ENCODE data around the gene SERPINE3. TPM values are rescaled to one million over a fixed set of nuclear protein-coding genes. Genes with fewer than 3 reads are reported as not detected.

The SERPINE3 gene
- total RNA-seq, 1 donor from 2014 or later, result 0.47 TPM

- peaks cover 29% of the 10 kb centered on the region for H3K4me1 ChIP-seq
- H3K4me3 ChIP-seq, result no peak overlapping the region
- Mint-ChIP-seq H3K4me3 (no peak overlapping the region), H3K36me3 (peaks cover 1% of the 10 kb centered on the region), H3K27me3 (ENCODE audit: insufficient read depth, low read depth) (no peaks in the 10 kb centered on the region), H3K27ac (no peak overlapping the region), H3K9me3 (no peaks in the 10 kb centered on the region), H3K4me1 (no peaks in the 10 kb centered on the region)
- H3K79me2 ChIP-seq (ENCODE audit: low read depth), result no peaks in the 10 kb centered on the region
- peaks cover 11% of the 10 kb centered on the region for H3K36me3 ChIP-seq
- peaks cover 5% of the 10 kb centered on the region for H3K9me3 ChIP-seq (ENCODE audit: low read depth)
- no peaks in the 10 kb centered on the region for H3K27me3 ChIP-seq
- H4K20me1 ChIP-seq (ENCODE audit: low read depth), result no peaks in the 10 kb centered on the region
- no peak overlapping the region for H2AFZ ChIP-seq (replicated peaks)
- no peak overlapping the region for H3K4me2 ChIP-seq
- peaks cover 34% of the 10 kb centered on the region for H3F3A ChIP-seq (ENCODE audit: low read depth)
- no peak for DNase-seq (ENCODE audit: low spot score)
- no peak overlapping the region for H3K9ac ChIP-seq
- H3K27ac ChIP-seq, result no peak overlapping the region
- TF ChIP-seq EZH2phosphoT487 (IDR thresholded peaks at IDR 0.05) (no peak), CTCF (IDR thresholded peaks at IDR 0.05) (no peak), EZH2 (IDR thresholded peaks at IDR 0.05) (no peak)
Observed at GRCh38 chr13:51355217-51355616, 15.7 kb downstream of the SERPINE3 start.

- H3K4me3 ChIP-seq, result no peak overlapping the region
- H3K9me3 Mint-ChIP-seq, result no peaks in the 10 kb centered on the region
- no peaks in the 10 kb centered on the region for H3K27me3 ChIP-seq
- H3K79me2 ChIP-seq (ENCODE audit: low read depth), result no peaks in the 10 kb centered on the region
- no peak overlapping the region for H3K4me2 ChIP-seq
- no peaks in the 10 kb centered on the region for H3K27me3 Mint-ChIP-seq (ENCODE audit: insufficient read depth, low read depth)
- H3K9me3 ChIP-seq (ENCODE audit: low read depth), result no peaks in the 10 kb centered on the region
- no peak overlapping the region for H3K9ac ChIP-seq
- peaks cover 48% of the 10 kb centered on the region for H3F3A ChIP-seq (ENCODE audit: low read depth)
- H3K36me3 ChIP-seq, result no peaks in the 10 kb centered on the region
- no peaks in the 10 kb centered on the region for H3K4me1 Mint-ChIP-seq
- H3K4me1 ChIP-seq, result peaks cover 20% of the 10 kb centered on the region
- no peak overlapping the region for H3K4me3 Mint-ChIP-seq
- peak overlapping the region; percentile 55 for H3K27ac ChIP-seq
- no peaks in the 10 kb centered on the region for H3K36me3 Mint-ChIP-seq
- no peak for DNase-seq (ENCODE audit: low spot score)
- no peak overlapping the region for H3K27ac Mint-ChIP-seq
- TF ChIP-seq CTCF (IDR thresholded peaks at IDR 0.05), result no peak
- TF ChIP-seq EZH2phosphoT487 (IDR thresholded peaks at IDR 0.05), result no peak
- no peak for TF ChIP-seq EZH2 (IDR thresholded peaks at IDR 0.05)
- no peaks in the 10 kb centered on the region for H4K20me1 ChIP-seq (ENCODE audit: low read depth)
- no peak overlapping the region for H2AFZ ChIP-seq (replicated peaks)
Observed at GRCh38 chr13:51357928-51358595, 18.6 kb downstream of the SERPINE3 start.

- H3K4me2 ChIP-seq, result no peak overlapping the region
- H3F3A ChIP-seq (ENCODE audit: low read depth), result peaks cover 51% of the 10 kb centered on the region
- no peak overlapping the region for H2AFZ ChIP-seq (replicated peaks)
- H3K4me1 ChIP-seq, result peaks cover 16% of the 10 kb centered on the region
- no peak overlapping the region for H3K27ac Mint-ChIP-seq
- H3K9me3 Mint-ChIP-seq, result no peaks in the 10 kb centered on the region
- no peaks in the 10 kb centered on the region for H3K27me3 ChIP-seq
- H3K79me2 ChIP-seq (ENCODE audit: low read depth), result no peaks in the 10 kb centered on the region
- H3K4me3 ChIP-seq, result no peak overlapping the region
- H3K27ac ChIP-seq, result peak overlapping the region; percentile 26
- no peak for TF ChIP-seq CTCF (IDR thresholded peaks at IDR 0.05)
- no peak for TF ChIP-seq EZH2phosphoT487 (IDR thresholded peaks at IDR 0.05)
- no peak for TF ChIP-seq EZH2 (IDR thresholded peaks at IDR 0.05)
- no peaks in the 10 kb centered on the region for H3K9me3 ChIP-seq (ENCODE audit: low read depth)
- H3K4me1 Mint-ChIP-seq, result no peaks in the 10 kb centered on the region
- H3K36me3 ChIP-seq, result peaks cover 4% of the 10 kb centered on the region
- no peaks in the 10 kb centered on the region for H3K27me3 Mint-ChIP-seq (ENCODE audit: insufficient read depth, low read depth)
- H3K4me3 Mint-ChIP-seq, result no peak overlapping the region
- H3K36me3 Mint-ChIP-seq, result peaks cover under 1% of the 10 kb centered on the region
- no peaks in the 10 kb centered on the region for H4K20me1 ChIP-seq (ENCODE audit: low read depth)
- no peak overlapping the region for H3K9ac ChIP-seq
- no peak for DNase-seq (ENCODE audit: low spot score)
Observed at GRCh38 chr13:51359352-51359751, 19.9 kb downstream of the SERPINE3 start.
